HFFc6 (cell line): ENCODE data around the gene MATCAP1. TPM values are rescaled to one million over a fixed set of nuclear protein-coding genes. Genes with fewer than 3 reads are reported as not detected.

Experiments used
- DNase-seq: peaks from one replicate; pipeline ENCODE4 v3.0.0-alpha.2; 2018
- H3K27ac Mint-ChIP-seq: 2 replicates; pipeline ENCODE4 v1.8.0; 2020; ENCODE audit warnings: mild to moderate bottlenecking, mixed read lengths
- H3K27me3 Mint-ChIP-seq: 2 replicates; pipeline ENCODE4 v1.8.0; 2021; ENCODE audit warnings: mild to moderate bottlenecking, moderate library complexity, mixed read lengths; ENCODE audit not compliant: insufficient read depth
- H3K36me3 Mint-ChIP-seq: 2 replicates; pipeline ENCODE4 v1.8.0; 2021; ENCODE audit warnings: low read depth, mixed read lengths
- H3K4me1 Mint-ChIP-seq: 2 replicates; pipeline ENCODE4 v1.8.0; 2020; ENCODE audit warnings: low read depth, mixed read lengths
- H3K4me3 Mint-ChIP-seq: 2 replicates; pipeline ENCODE4 v1.8.0; 2020; ENCODE audit warnings: mild to moderate bottlenecking, moderate library complexity, mixed read lengths
- H3K9me3 Mint-ChIP-seq: 2 replicates; pipeline ENCODE4 v1.8.0; 2020; ENCODE audit warnings: mild to moderate bottlenecking, mixed read lengths
- total RNA-seq, 6 experiments: library from RNA; stranded (reverse); fragmentation: NEBNext Ultra II Directional; extraction: Animal tissue kit (Norgen Biotek cat#: 25700); gene quantifications; 2 replicates in 1 of 6; 3 replicates in 5 of 6; pipeline ENCODE4 v1.2.3, GENCODE V29; 2021
- TF ChIP-seq, protein P1 (sequence below): fragments of 200-600 bp; sonication (generic); IDR thresholded peaks from 2 replicates; pipeline ENCODE4 v1.5.0; 2021; ENCODE audit warnings: antibody characterized with exemption, mild to moderate bottlenecking

Gene MATCAP1
- total RNA-seq, 6 experiments from 2014 or later: 9.6 to 13.8 (median 11.6) TPM

DNA sequence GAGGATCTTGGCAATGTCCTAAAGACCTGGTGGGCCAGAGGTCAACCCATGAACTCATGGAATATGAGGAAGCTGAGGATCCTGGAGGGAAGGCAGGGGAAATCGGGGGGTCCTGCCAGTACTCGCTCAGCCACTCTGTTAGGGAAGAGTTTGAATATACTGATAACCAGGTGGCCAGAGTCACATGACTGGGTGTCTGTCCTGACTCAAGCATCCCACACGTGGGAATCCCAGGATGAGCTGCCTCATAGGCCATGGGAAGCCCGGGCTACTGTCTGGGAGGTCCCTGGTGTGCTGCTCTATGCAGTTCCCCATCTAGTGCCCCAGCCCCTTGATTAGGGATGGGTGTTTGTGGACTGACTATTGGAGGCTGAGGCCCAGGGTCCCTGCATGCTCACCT lies 4.6 kb upstream of the MATCAP1 start:
- Mint-ChIP-seq H3K4me1 (peaks cover 45% of the 10 kb centered on the region), H3K9me3 (no peaks in the 10 kb centered on the region), H3K36me3 (peaks cover 9% of the 10 kb centered on the region), H3K27me3 (peaks cover 3% of the 10 kb centered on the region), H3K4me3 (no peak overlapping the region), H3K27ac (no peak overlapping the region)
- TF ChIP-seq, protein P1, sequence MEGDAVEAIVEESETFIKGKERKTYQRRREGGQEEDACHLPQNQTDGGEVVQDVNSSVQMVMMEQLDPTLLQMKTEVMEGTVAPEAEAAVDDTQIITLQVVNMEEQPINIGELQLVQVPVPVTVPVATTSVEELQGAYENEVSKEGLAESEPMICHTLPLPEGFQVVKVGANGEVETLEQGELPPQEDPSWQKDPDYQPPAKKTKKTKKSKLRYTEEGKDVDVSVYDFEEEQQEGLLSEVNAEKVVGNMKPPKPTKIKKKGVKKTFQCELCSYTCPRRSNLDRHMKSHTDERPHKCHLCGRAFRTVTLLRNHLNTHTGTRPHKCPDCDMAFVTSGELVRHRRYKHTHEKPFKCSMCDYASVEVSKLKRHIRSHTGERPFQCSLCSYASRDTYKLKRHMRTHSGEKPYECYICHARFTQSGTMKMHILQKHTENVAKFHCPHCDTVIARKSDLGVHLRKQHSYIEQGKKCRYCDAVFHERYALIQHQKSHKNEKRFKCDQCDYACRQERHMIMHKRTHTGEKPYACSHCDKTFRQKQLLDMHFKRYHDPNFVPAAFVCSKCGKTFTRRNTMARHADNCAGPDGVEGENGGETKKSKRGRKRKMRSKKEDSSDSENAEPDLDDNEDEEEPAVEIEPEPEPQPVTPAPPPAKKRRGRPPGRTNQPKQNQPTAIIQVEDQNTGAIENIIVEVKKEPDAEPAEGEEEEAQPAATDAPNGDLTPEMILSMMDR: no peak
- no peak for DNase-seq

- H3K27me3 Mint-ChIP-seq: peaks cover 3% of the 10 kb centered on the region
- no peaks in the 10 kb centered on the region for H3K9me3 Mint-ChIP-seq
- no peak for DNase-seq
- H3K27ac Mint-ChIP-seq: no peak overlapping the region
- H3K4me1 Mint-ChIP-seq: peaks cover 36% of the 10 kb centered on the region
- no peaks in the 10 kb centered on the region; the same call in 1 of the 2 replicates for H3K36me3 Mint-ChIP-seq
- TF ChIP-seq, protein P1: no peak
- no peak overlapping the region for H3K4me3 Mint-ChIP-seq
These were observed 3.6 kb upstream of the MATCAP1 start for GRCh38 chr16:67187175-67187890.

DNA sequence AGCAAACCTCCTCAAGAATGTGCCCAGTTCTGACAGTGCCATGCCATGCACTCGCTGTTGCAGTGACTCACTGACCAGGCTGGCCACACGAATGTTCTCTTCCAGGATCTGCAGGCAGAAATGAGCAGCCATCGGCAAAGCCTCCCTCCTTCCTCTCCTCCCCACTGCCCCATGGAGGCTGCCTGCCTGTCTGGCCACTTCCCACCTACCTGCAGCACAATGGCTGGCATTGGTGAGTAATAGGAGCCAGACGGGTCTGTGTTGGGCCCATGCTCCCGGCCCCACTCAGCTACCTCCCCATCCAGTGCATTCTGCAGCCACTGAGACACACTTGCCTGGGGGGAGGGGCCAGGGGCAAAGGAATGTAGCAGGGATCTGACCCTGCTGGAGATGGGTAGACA lies 2.8 kb upstream of the MATCAP1 start:
- Mint-ChIP-seq H3K4me1 (peaks cover 33% of the 10 kb centered on the region), H3K27me3 (peaks cover 3% of the 10 kb centered on the region), H3K36me3 (no peaks in the 10 kb centered on the region), H3K27ac (peak overlapping the region; percentile 10; the same call in 1 of the 2 replicates), H3K4me3 (peak overlapping the region; percentile 21; the same call in 1 of the 2 replicates), H3K9me3 (no peaks in the 10 kb centered on the region)
- TF ChIP-seq, protein P1: no peak
- DNase-seq: peak; percentile 64

DNA sequence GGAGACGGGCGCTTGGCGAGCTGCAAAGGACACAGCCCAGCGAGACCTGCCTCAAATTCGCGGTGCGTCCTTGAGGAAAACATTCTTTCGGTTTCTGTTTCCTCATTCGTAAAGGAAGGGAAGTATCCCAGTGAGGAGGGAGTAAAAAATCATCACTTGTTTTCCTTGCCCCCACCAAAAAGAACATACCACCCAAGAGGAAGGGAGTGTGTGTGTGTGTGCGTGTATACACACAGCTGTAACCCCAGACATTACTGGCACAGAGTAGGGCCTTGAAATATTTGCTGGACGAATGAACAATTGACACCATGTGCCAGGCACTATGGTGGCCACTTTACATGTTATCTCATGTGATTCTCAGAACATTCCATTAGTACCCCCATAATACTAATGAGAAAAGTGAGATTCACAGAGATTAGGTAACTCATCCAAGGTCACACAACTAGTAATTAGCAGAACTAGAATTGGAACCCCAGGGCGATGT lies 1.9 kb upstream of the MATCAP1 start:
- DNase-seq: no peak
- peak overlapping the region; percentile 78 for H3K4me3 Mint-ChIP-seq
- H3K36me3 Mint-ChIP-seq: no peaks in the 10 kb centered on the region
- H3K27ac Mint-ChIP-seq: peak overlapping the region; percentile 50; the same call in 1 of the 2 replicates
- no peaks in the 10 kb centered on the region for H3K9me3 Mint-ChIP-seq
- peaks cover 3% of the 10 kb centered on the region for H3K27me3 Mint-ChIP-seq
- H3K4me1 Mint-ChIP-seq: peaks cover 28% of the 10 kb centered on the region
- TF ChIP-seq, protein P1: peak; percentile 31

DNA sequence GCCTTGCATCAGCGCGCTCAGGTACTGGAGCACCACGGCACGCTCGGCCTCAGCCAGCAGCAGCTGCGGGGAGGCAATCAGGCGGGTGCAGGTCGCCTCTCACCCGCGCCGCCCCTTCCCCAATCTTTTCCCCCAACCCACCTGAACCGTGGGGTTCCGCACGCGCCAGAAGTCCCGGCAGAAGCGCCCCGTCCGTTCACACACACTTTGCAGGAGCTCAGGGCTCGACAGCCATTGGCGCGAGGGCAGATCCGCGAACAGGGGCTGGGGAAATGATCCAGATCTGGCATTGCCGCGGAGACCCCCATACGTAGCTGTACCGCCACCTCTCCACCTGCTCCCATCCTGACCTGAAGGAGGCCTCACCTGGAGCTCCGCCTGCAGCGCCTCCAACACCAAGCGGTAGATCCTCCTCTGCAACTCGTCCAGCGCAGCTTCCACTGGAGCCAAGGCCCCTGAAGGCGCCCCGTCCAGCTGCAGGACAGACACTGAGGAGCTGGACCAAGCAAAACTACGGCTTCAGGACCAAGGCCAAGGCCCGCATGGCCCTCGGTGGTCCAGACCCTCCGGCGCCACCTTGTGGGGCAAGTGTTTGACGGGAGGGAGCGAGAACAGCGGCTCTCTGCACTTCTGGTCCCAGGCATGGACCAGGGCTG lies 1.4 kb upstream of the MATCAP1 start:
- DNase-seq: peak; percentile 93
- peaks cover 22% of the 10 kb centered on the region for H3K4me1 Mint-ChIP-seq
- TF ChIP-seq, protein P1: peak; percentile 89
- no peaks in the 10 kb centered on the region for H3K36me3 Mint-ChIP-seq
- no peaks in the 10 kb centered on the region for H3K9me3 Mint-ChIP-seq
- peak overlapping the region; percentile 78 for H3K4me3 Mint-ChIP-seq
- H3K27me3 Mint-ChIP-seq: peaks cover 3% of the 10 kb centered on the region
- peak overlapping the region; percentile 50 for H3K27ac Mint-ChIP-seq
